ENCODE results near the gene CFAP221.

Gene CFAP221

GRCh38 chr2:119531292-119531691, 13.0 kb upstream of the CFAP221 start:
- TF ChIP-seq SPI1 (IDR thresholded peaks at IDR 0.05; ENCODE audit: low read depth, low read length) (no peak), POLR2AphosphoS5 (IDR thresholded peaks at IDR 0.05; ENCODE audit: low read depth, low read length) (no peak), POU2F2 (IDR thresholded peaks at IDR 0.05; ENCODE audit: low read depth, low read length) (no peak), POLR2A (IDR thresholded peaks at IDR 0.05; ENCODE audit: low read depth, low read length) (no peak), TAF1 (IDR thresholded peaks at IDR 0.05; ENCODE audit: low read depth, low read length) (no peak), PAX5 (IDR thresholded peaks at IDR 0.05; ENCODE audit: insufficient read depth, low read length, severe bottlenecking) (no peak)
- no peak for FAIRE-seq
- no peak for DNase-seq (ENCODE audit: insufficient read length, low spot score)

GRCh38 chr2:119533560-119533959, 10.7 kb upstream of the CFAP221 start:
- no peak for TF ChIP-seq POLR2AphosphoS5 (IDR thresholded peaks at IDR 0.05; ENCODE audit: low read depth, low read length)
- TF ChIP-seq POU2F2 (IDR thresholded peaks at IDR 0.05; ENCODE audit: low read depth, low read length) = no peak
- no peak for TF ChIP-seq TAF1 (IDR thresholded peaks at IDR 0.05; ENCODE audit: low read depth, low read length)
- no peak for TF ChIP-seq SPI1 (IDR thresholded peaks at IDR 0.05; ENCODE audit: low read depth, low read length)
- TF ChIP-seq PAX5 (IDR thresholded peaks at IDR 0.05; ENCODE audit: insufficient read depth, low read length, severe bottlenecking) = no peak
- TF ChIP-seq POLR2A (IDR thresholded peaks at IDR 0.05; ENCODE audit: low read depth, low read length) = no peak
- DNase-seq (ENCODE audit: insufficient read length, low spot score) = no peak
- no peak for FAIRE-seq

GRCh38 chr2:119536211-119536610, 8.0 kb upstream of the CFAP221 start:
- DNase-seq (ENCODE audit: insufficient read length, low spot score) (no peak), FAIRE-seq (no peak)
- TF ChIP-seq POLR2A (IDR thresholded peaks at IDR 0.05; ENCODE audit: low read depth, low read length) (no peak), POLR2AphosphoS5 (IDR thresholded peaks at IDR 0.05; ENCODE audit: low read depth, low read length) (no peak), POU2F2 (IDR thresholded peaks at IDR 0.05; ENCODE audit: low read depth, low read length) (no peak), SPI1 (IDR thresholded peaks at IDR 0.05; ENCODE audit: low read depth, low read length) (no peak), TAF1 (IDR thresholded peaks at IDR 0.05; ENCODE audit: low read depth, low read length) (no peak), PAX5 (IDR thresholded peaks at IDR 0.05; ENCODE audit: insufficient read depth, low read length, severe bottlenecking) (no peak)

- no peak for DNase-seq (ENCODE audit: insufficient read length, low spot score)
- TF ChIP-seq PAX5 (IDR thresholded peaks at IDR 0.05; ENCODE audit: insufficient read depth, low read length, severe bottlenecking) (no peak), POLR2AphosphoS5 (IDR thresholded peaks at IDR 0.05; ENCODE audit: low read depth, low read length) (no peak), TAF1 (IDR thresholded peaks at IDR 0.05; ENCODE audit: low read depth, low read length) (no peak), POLR2A (IDR thresholded peaks at IDR 0.05; ENCODE audit: low read depth, low read length) (no peak), POU2F2 (IDR thresholded peaks at IDR 0.05; ENCODE audit: low read depth, low read length) (no peak), SPI1 (IDR thresholded peaks at IDR 0.05; ENCODE audit: low read depth, low read length) (no peak)
- no peak for FAIRE-seq
Measured at GRCh38 chr2:119536707-119537106, 7.5 kb upstream of the CFAP221 start.

GRCh38 chr2:119537792-119538191, 6.5 kb upstream of the CFAP221 start:
- TF ChIP-seq POLR2AphosphoS5 (IDR thresholded peaks at IDR 0.05; ENCODE audit: low read depth, low read length) (no peak), PAX5 (IDR thresholded peaks at IDR 0.05; ENCODE audit: insufficient read depth, low read length, severe bottlenecking) (no peak), TAF1 (IDR thresholded peaks at IDR 0.05; ENCODE audit: low read depth, low read length) (no peak), POU2F2 (IDR thresholded peaks at IDR 0.05; ENCODE audit: low read depth, low read length) (no peak), POLR2A (IDR thresholded peaks at IDR 0.05; ENCODE audit: low read depth, low read length) (no peak), SPI1 (IDR thresholded peaks at IDR 0.05; ENCODE audit: low read depth, low read length) (no peak)
- DNase-seq (ENCODE audit: insufficient read length, low spot score) (no peak), FAIRE-seq (no peak)

- FAIRE-seq (no peak), DNase-seq (ENCODE audit: insufficient read length, low spot score) (no peak)
- no peak for TF ChIP-seq PAX5 (IDR thresholded peaks at IDR 0.05; ENCODE audit: insufficient read depth, low read length, severe bottlenecking)
- no peak for TF ChIP-seq POLR2AphosphoS5 (IDR thresholded peaks at IDR 0.05; ENCODE audit: low read depth, low read length)
- no peak for TF ChIP-seq TAF1 (IDR thresholded peaks at IDR 0.05; ENCODE audit: low read depth, low read length)
- no peak for TF ChIP-seq SPI1 (IDR thresholded peaks at IDR 0.05; ENCODE audit: low read depth, low read length)
- TF ChIP-seq POU2F2 (IDR thresholded peaks at IDR 0.05; ENCODE audit: low read depth, low read length) = no peak
- no peak for TF ChIP-seq POLR2A (IDR thresholded peaks at IDR 0.05; ENCODE audit: low read depth, low read length)
Measured at GRCh38 chr2:119541476-119541875, 2.8 kb upstream of the CFAP221 start.

- DNase-seq (ENCODE audit: insufficient read length, low spot score) = no peak
- TF ChIP-seq POU2F2 (IDR thresholded peaks at IDR 0.05; ENCODE audit: low read depth, low read length) = no peak
- no peak for TF ChIP-seq POLR2AphosphoS5 (IDR thresholded peaks at IDR 0.05; ENCODE audit: low read depth, low read length)
- TF ChIP-seq POLR2A (IDR thresholded peaks at IDR 0.05; ENCODE audit: low read depth, low read length) = no peak
- TF ChIP-seq SPI1 (IDR thresholded peaks at IDR 0.05; ENCODE audit: low read depth, low read length) = no peak
- TF ChIP-seq TAF1 (IDR thresholded peaks at IDR 0.05; ENCODE audit: low read depth, low read length) = no peak
- TF ChIP-seq PAX5 (IDR thresholded peaks at IDR 0.05; ENCODE audit: insufficient read depth, low read length, severe bottlenecking) = no peak
- FAIRE-seq = no peak
Measured at GRCh38 chr2:119544939-119545475, 758 bp downstream of the CFAP221 start.

- TF ChIP-seq PAX5 (IDR thresholded peaks at IDR 0.05; ENCODE audit: insufficient read depth, low read length, severe bottlenecking) (no peak), TAF1 (IDR thresholded peaks at IDR 0.05; ENCODE audit: low read depth, low read length) (no peak), POU2F2 (IDR thresholded peaks at IDR 0.05; ENCODE audit: low read depth, low read length) (no peak), POLR2A (IDR thresholded peaks at IDR 0.05; ENCODE audit: low read depth, low read length) (no peak), POLR2AphosphoS5 (IDR thresholded peaks at IDR 0.05; ENCODE audit: low read depth, low read length) (no peak), SPI1 (IDR thresholded peaks at IDR 0.05; ENCODE audit: low read depth, low read length) (no peak)
- FAIRE-seq = no peak
- DNase-seq (ENCODE audit: insufficient read length, low spot score) = no peak
Measured at GRCh38 chr2:119545754-119546446, 1.7 kb downstream of the CFAP221 start.

- DNase-seq (ENCODE audit: insufficient read length, low spot score) (no peak), FAIRE-seq (no peak)
- TF ChIP-seq POLR2A (IDR thresholded peaks at IDR 0.05; ENCODE audit: low read depth, low read length) = no peak
- no peak for TF ChIP-seq SPI1 (IDR thresholded peaks at IDR 0.05; ENCODE audit: low read depth, low read length)
- no peak for TF ChIP-seq POU2F2 (IDR thresholded peaks at IDR 0.05; ENCODE audit: low read depth, low read length)
- no peak for TF ChIP-seq PAX5 (IDR thresholded peaks at IDR 0.05; ENCODE audit: insufficient read depth, low read length, severe bottlenecking)
- no peak for TF ChIP-seq TAF1 (IDR thresholded peaks at IDR 0.05; ENCODE audit: low read depth, low read length)
- no peak for TF ChIP-seq POLR2AphosphoS5 (IDR thresholded peaks at IDR 0.05; ENCODE audit: low read depth, low read length)
Measured at GRCh38 chr2:119546447-119546767, 2.2 kb downstream of the CFAP221 start.
